Effector memory CD4-positive, alpha-beta T cell (primary cell): ENCODE measurements around the gene ARID5B.
A peak's percentile ranks its signal among the peaks of the same experiment; 100 is the strongest.
"Not testable (repeated sequence)": the region's sequence is repeated elsewhere in the genome, so short reads cannot be mapped to it uniquely, and the experiment has no call there.

Experiments used
- DNase-seq, 3 donors: peaks; one replicate each; pipeline ENCODE4 v3.0.0-alpha.2; 2020
- H3K27ac ChIP-seq: 2 replicates; pipeline ENCODE4 v1.7.0; 2013; ENCODE audit warnings: mild to moderate bottlenecking, low read length, moderate library complexity; ENCODE audit not compliant: insufficient read depth, poor library complexity, severe bottlenecking
- H3K27me3 ChIP-seq: replicated peaks from 2 replicates; pipeline ENCODE4 v1.7.0; 2013; ENCODE audit warnings: mild to moderate bottlenecking, low read length; ENCODE audit not compliant: insufficient read depth, control insufficient read depth, poor library complexity, severe bottlenecking
- H3K36me3 ChIP-seq: 2 replicates; pipeline ENCODE4 v1.7.0; 2013; ENCODE audit warnings: mild to moderate bottlenecking, low read length, moderate library complexity; ENCODE audit not compliant: control insufficient read depth, insufficient read depth
- H3K4me1 ChIP-seq: 2 replicates; pipeline ENCODE4 v1.7.0; 2013; ENCODE audit warnings: low read length, mild to moderate bottlenecking; ENCODE audit not compliant: control insufficient read depth, insufficient read depth, poor library complexity, severe bottlenecking
- H3K4me3 ChIP-seq: 2 replicates; pipeline ENCODE4 v1.7.0; 2013; ENCODE audit warnings: low read length, low read depth, mild to moderate bottlenecking; ENCODE audit not compliant: insufficient read depth, poor library complexity, severe bottlenecking
- H3K9me3 ChIP-seq: 2 replicates; pipeline ENCODE4 v1.7.0; 2013; ENCODE audit warnings: mild to moderate bottlenecking, low read length, moderate library complexity; ENCODE audit not compliant: control insufficient read depth
- total RNA-seq, 3 donors: gene quantifications; one replicate each; lab custom pipeline; 2026; lab: John Stamatoyannopoulos, UW

Gene ARID5B
- total RNA-seq, result 103 to 241 (median 149) reads per million in 3 donors

- Histone ChIP-seq H3K4me1 (peaks cover 25% of the 10 kb centered on the region), H3K27ac (peak within 1 kb of the TSS; percentile 88)
- DNase-seq, result peak in 2 of 3 donors; percentile 32 to 40
Measured at GRCh38 chr10:61900829-61901792, at the start of gene ARID5B. Gene ARID5B (plus strand): TSS chr10:61901699. CDS start chr10:61901710, 11 bp downstream.

GRCh38 chr10:61852261-61852660 is 49.2 kb upstream of the ARID5B start:
- H3K9me3 ChIP-seq, result no peaks in the 10 kb centered on the region
- no peak overlapping the region for H3K4me3 ChIP-seq
- no peak overlapping the region for H3K27ac ChIP-seq
- no peaks in the 10 kb centered on the region for H3K27me3 ChIP-seq
- no peak for DNase-seq
- H3K4me1 ChIP-seq, result no peaks in the 10 kb centered on the region
- H3K36me3 ChIP-seq, result no peaks in the 10 kb centered on the region

More at GRCh38 chr10:61900829-61901792, at the start of gene ARID5B:
- no peaks in the 10 kb centered on the region for H3K27me3 ChIP-seq
- H3K36me3 ChIP-seq, result no peaks in the 10 kb centered on the region
- peak within 1 kb of the TSS; percentile 75 for H3K4me3 ChIP-seq
- no peaks in the 10 kb centered on the region for H3K9me3 ChIP-seq

GRCh38 chr10:61855771-61856170 is 45.7 kb upstream of the ARID5B start:
- DNase-seq, result no peak
- H3K9me3 ChIP-seq, result no peaks in the 10 kb centered on the region
- H3K27ac ChIP-seq, result no peak overlapping the region
- no peaks in the 10 kb centered on the region for H3K27me3 ChIP-seq
- H3K36me3 ChIP-seq, result no peaks in the 10 kb centered on the region
- H3K4me3 ChIP-seq, result no peak overlapping the region
- H3K4me1 ChIP-seq, result no peaks in the 10 kb centered on the region

GRCh38 chr10:61857746-61858145 is 43.8 kb upstream of the ARID5B start:
- DNase-seq, result no peak
- H3K4me3 ChIP-seq, result no peak overlapping the region

GRCh38 chr10:61859786-61860185 is 41.7 kb upstream of the ARID5B start:
- H3K9me3 ChIP-seq, result no peaks in the 10 kb centered on the region
- no peak for DNase-seq

More at GRCh38 chr10:61857746-61858145, 43.8 kb upstream of the ARID5B start:
- Histone ChIP-seq H3K36me3 (no peaks in the 10 kb centered on the region), H3K27me3 (no peaks in the 10 kb centered on the region), H3K27ac (no peak overlapping the region), H3K4me1 (no peaks in the 10 kb centered on the region), H3K9me3 (no peaks in the 10 kb centered on the region)

GRCh38 chr10:61860964-61861758 is 40.3 kb upstream of the ARID5B start:
- H3K9me3 ChIP-seq, result no peaks in the 10 kb centered on the region
- no peaks in the 10 kb centered on the region for H3K27me3 ChIP-seq
- no peak overlapping the region for H3K4me3 ChIP-seq
- no peaks in the 10 kb centered on the region for H3K36me3 ChIP-seq
- DNase-seq, result no peak
- H3K4me1 ChIP-seq, result no peaks in the 10 kb centered on the region
- H3K27ac ChIP-seq, result no peak overlapping the region

More at GRCh38 chr10:61859786-61860185, 41.7 kb upstream of the ARID5B start:
- H3K4me3 ChIP-seq, result no peak overlapping the region
- no peaks in the 10 kb centered on the region for H3K36me3 ChIP-seq
- H3K27ac ChIP-seq, result no peak overlapping the region
- H3K27me3 ChIP-seq, result no peaks in the 10 kb centered on the region
- H3K4me1 ChIP-seq, result no peaks in the 10 kb centered on the region

- no peaks in the 10 kb centered on the region for H3K36me3 ChIP-seq
- no peaks in the 10 kb centered on the region for H3K4me1 ChIP-seq
- no peak overlapping the region for H3K27ac ChIP-seq
- no peak for DNase-seq
- no peak overlapping the region for H3K4me3 ChIP-seq
- H3K27me3 ChIP-seq, result no peaks in the 10 kb centered on the region
- no peaks in the 10 kb centered on the region for H3K9me3 ChIP-seq
Measured at GRCh38 chr10:61863981-61864380, 37.5 kb upstream of the ARID5B start.

GRCh38 chr10:61866700-61867368 is 34.7 kb upstream of the ARID5B start:
- Histone ChIP-seq H3K36me3 (no peaks in the 10 kb centered on the region), H3K9me3 (no peaks in the 10 kb centered on the region), H3K27ac (no peak overlapping the region), H3K4me1 (no peaks in the 10 kb centered on the region), H3K4me3 (peak overlapping the region; percentile 54), H3K27me3 (no peaks in the 10 kb centered on the region)
- DNase-seq, result no peak

- H3K36me3 ChIP-seq, H3K27ac ChIP-seq, H3K27me3 ChIP-seq, H3K9me3 ChIP-seq, H3K4me1 ChIP-seq, DNase-seq: not testable (repeated sequence)
- peak overlapping the region; percentile 54 for H3K4me3 ChIP-seq
Measured at GRCh38 chr10:61867374-61867773, 34.1 kb upstream of the ARID5B start.
